H1 (cell line): ENCODE data around the gene PPP1R9A. TPM values are rescaled to one million over a fixed set of nuclear protein-coding genes. Genes with fewer than 3 reads are reported as not detected.

Experiments used
- CHD7 ChIP-seq: fragments of 300-600 bp; sonication (generic); IDR thresholded peaks from 2 replicates; pipeline ENCODE4 v1.7.1; 2012; ENCODE audit warnings: low read length, moderate library complexity, mild to moderate bottlenecking, inconsistent platforms; ENCODE audit not compliant: insufficient replicate concordance
- polyA plus RNA-seq, 7 experiments: library from polyadenylated mRNA; depleted of rRNA in 3 of 7; stranded (reverse) in 5 of 7; unstranded in 2 of 7; fragments of >200 nt in 5 of 7; fragments of 200-250 nt in 2 of 7; gene quantifications; 1 replicate in 5 of 7; 2 replicates in 1 of 7; 4 replicates in 1 of 7; pipeline versions ENCODE4 v1.2.1 to v1.2.3, GENCODE V29; 2011 to 2013; ENCODE audit warnings: missing spikeins in 2 of 7, mixed read lengths in 2 of 7
- total RNA-seq: library from RNA; stranded (reverse); fragmentation: NEBNext Ultra II Directional; extraction: Animal tissue kit (Norgen Biotek cat#: 25700); gene quantifications from 2 replicates; pipeline ENCODE4 v1.2.1, GENCODE V29; 2021

The PPP1R9A gene
- total and polyA plus RNA-seq, 2 of the 8 experiments (the other 6 are each of a cell fraction or from before 2014, with no cell fraction given) = 3.0 to 20.3 TPM

DNA sequence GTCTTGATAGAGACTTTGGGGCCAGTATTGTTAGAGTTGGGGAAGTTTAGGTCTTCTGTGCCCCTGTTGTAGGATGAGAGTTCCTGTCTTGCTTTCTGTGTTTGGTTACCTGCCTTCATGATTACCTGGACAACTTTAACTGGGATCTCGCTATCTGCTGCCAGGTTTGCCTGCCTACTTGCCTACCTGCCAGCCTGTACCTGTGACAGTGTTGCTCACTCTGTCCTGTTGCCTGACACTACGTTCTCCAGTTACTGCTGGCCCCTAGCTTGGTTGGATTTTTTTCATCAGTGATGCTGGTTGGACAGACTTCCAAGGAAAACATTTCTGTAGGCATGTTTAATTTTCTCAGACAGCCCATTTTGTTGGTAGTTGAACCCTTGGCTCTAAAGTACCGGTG, 48.4 kb downstream of the PPP1R9A start (continued):
- TF ChIP-seq CHD7 = no peak
